SK-N-SH treated with all-trans-retinoic acid at 6 μM for 48 hours (cell line): ENCODE results near the gene FABP1.

Experiments
- ARNTL ChIP-seq: fragments of 450-650 bp; formaldehyde crosslinking; IDR thresholded peaks from 2 replicates; pipeline ENCODE4 v1.5.0; 2020; ENCODE audit warnings: low read depth, mild to moderate bottlenecking, moderate library complexity, borderline replicate concordance
- CREB5 ChIP-seq: fragments of 250-450 bp; sonication (Bioruptor Pico); IDR thresholded peaks from 2 replicates; pipeline ENCODE4 v1.5.1; 2020; ENCODE audit warnings: low read depth, mild to moderate bottlenecking, moderate library complexity
- CSDC2 ChIP-seq: fragments of 250-450 bp; sonication (Bioruptor Pico); IDR thresholded peaks from 2 replicates; pipeline ENCODE4 v1.5.0; 2020; ENCODE audit warnings: mild to moderate bottlenecking, moderate library complexity
- CSRNP3 ChIP-seq: fragments of 250-450 bp; sonication (Bioruptor Pico); IDR thresholded peaks from 2 replicates; pipeline ENCODE4 v1.5.1; 2021; ENCODE audit warnings: mild to moderate bottlenecking, moderate library complexity
- PATZ1 ChIP-seq: fragments of 250-450 bp; sonication (Bioruptor Pico); IDR thresholded peaks from 2 replicates; pipeline ENCODE4 v1.8.0; 2020; ENCODE audit warnings: mild to moderate bottlenecking, moderate library complexity, borderline replicate concordance
- POU6F1 ChIP-seq: fragments of 250-450 bp; sonication (Bioruptor Pico); IDR thresholded peaks from 2 replicates; pipeline ENCODE4 v1.8.0; 2021; ENCODE audit warnings: low read depth, mild to moderate bottlenecking, moderate library complexity, borderline replicate concordance
- SNAI2 ChIP-seq: fragments of 250-450 bp; sonication (Bioruptor Pico); IDR thresholded peaks from 2 replicates; pipeline ENCODE4 v1.5.0; 2020; ENCODE audit warnings: mild to moderate bottlenecking, moderate library complexity
- TSHZ2 ChIP-seq: fragments of 250-450 bp; sonication (Bioruptor Pico); IDR thresholded peaks from 2 replicates; pipeline ENCODE4 v1.5.0; 2020; ENCODE audit warnings: mild to moderate bottlenecking, moderate library complexity
- ZFP3 ChIP-seq: fragments of 250-450 bp; sonication (Bioruptor Pico); IDR thresholded peaks from 2 replicates; pipeline ENCODE4 v1.5.0; 2020; ENCODE audit warnings: mild to moderate bottlenecking, moderate library complexity
- ZNF8 ChIP-seq: fragments of 450-650 bp; formaldehyde crosslinking; IDR thresholded peaks from 2 replicates; pipeline ENCODE4 v1.5.0; 2020; ENCODE audit warnings: mild to moderate bottlenecking, moderate library complexity

GRCh38 chr2:88172882-88173281 is 45.0 kb upstream of the FABP1 start:
- TF ChIP-seq POU6F1, result no peak
- TF ChIP-seq CSDC2 (CRISPR knock-in tag), result no peak
- no peak for TF ChIP-seq CREB5
- TF ChIP-seq PATZ1 (CRISPR knock-in tag), result no peak
- no peak for TF ChIP-seq ARNTL (CRISPR knock-in tag)
- TF ChIP-seq ZFP3 (CRISPR knock-in tag), result no peak
- TF ChIP-seq CSRNP3, result no peak
- no peak for TF ChIP-seq ZNF8
- TF ChIP-seq TSHZ2, result no peak
- no peak for TF ChIP-seq SNAI2 (CRISPR knock-in tag)
